Osteocyte (in vitro differentiated cells): ENCODE data around the gene RELB. TPM values are rescaled to one million over a fixed set of nuclear protein-coding genes. Genes with fewer than 3 reads are reported as not detected.

ENCODE experiments used
- DNase-seq: peaks from one replicate; pipeline ENCODE4 v3.0.0; 2021; ENCODE audit warnings: mixed read lengths; ENCODE audit not compliant: unreplicated experiment; ENCODE audit errors: extremely low spot score
- H3K27ac Mint-ChIP-seq: one replicate; pipeline ENCODE4 v1.8.0; 2021; ENCODE audit warnings: mild to moderate bottlenecking, mixed read lengths; ENCODE audit not compliant: unreplicated experiment
- H3K27me3 Mint-ChIP-seq: one replicate; pipeline ENCODE4 v1.8.0; 2021; ENCODE audit warnings: mixed read lengths; ENCODE audit not compliant: unreplicated experiment
- H3K36me3 Mint-ChIP-seq: one replicate; pipeline ENCODE4 v1.8.0; 2021; ENCODE audit warnings: mixed read lengths; ENCODE audit not compliant: unreplicated experiment
- H3K4me1 Mint-ChIP-seq: one replicate; pipeline ENCODE4 v1.8.0; 2021; ENCODE audit warnings: mixed read lengths; ENCODE audit not compliant: unreplicated experiment
- H3K4me3 Mint-ChIP-seq: one replicate; pipeline ENCODE4 v1.8.0; 2021; ENCODE audit warnings: mild to moderate bottlenecking, moderate library complexity, mixed read lengths; ENCODE audit not compliant: unreplicated experiment
- H3K9me3 Mint-ChIP-seq: one replicate; pipeline ENCODE4 v1.8.0; 2021; ENCODE audit warnings: mixed read lengths; ENCODE audit not compliant: unreplicated experiment
- CTCF ChIP-seq: fragments of 200-600 bp; sonication (generic); IDR thresholded peaks from 2 replicates; pipeline ENCODE4 v1.5.0; 2021; ENCODE audit warnings: antibody characterized with exemption, mild to moderate bottlenecking, moderate library complexity
- total RNA-seq: library from RNA; stranded (reverse); gene quantifications from 2 replicates; pipeline ENCODE4 v1.2.1, GENCODE V29; 2021

RELB gene
- total RNA-seq, 1 donor from 2014 or later = 15.1 TPM

DNA sequence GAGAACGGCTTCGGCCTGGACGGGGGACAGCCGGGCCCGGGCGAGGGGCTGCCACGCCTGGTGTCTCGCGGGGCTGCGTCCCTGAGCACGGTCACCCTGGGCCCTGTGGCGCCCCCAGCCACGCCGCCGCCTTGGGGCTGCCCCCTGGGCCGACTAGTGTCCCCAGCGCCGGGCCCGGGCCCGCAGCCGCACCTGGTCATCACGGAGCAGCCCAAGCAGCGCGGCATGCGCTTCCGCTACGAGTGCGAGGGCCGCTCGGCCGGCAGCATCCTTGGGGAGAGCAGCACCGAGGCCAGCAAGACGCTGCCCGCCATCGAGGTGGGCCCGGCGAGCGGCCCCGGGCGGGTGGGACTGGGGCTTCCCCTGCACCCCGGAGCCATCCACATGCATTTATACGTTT lies 10.7 kb downstream of the RELB start:
- DNase-seq = no peak
- H3K27ac Mint-ChIP-seq = no peak overlapping the region
- TF ChIP-seq CTCF = no peak
- no peaks in the 10 kb centered on the region for H3K9me3 Mint-ChIP-seq
- H3K4me1 Mint-ChIP-seq = no peaks in the 10 kb centered on the region
- peaks cover 9% of the 10 kb centered on the region for H3K36me3 Mint-ChIP-seq
- H3K27me3 Mint-ChIP-seq = no peaks in the 10 kb centered on the region
- H3K4me3 Mint-ChIP-seq = no peak overlapping the region

DNA sequence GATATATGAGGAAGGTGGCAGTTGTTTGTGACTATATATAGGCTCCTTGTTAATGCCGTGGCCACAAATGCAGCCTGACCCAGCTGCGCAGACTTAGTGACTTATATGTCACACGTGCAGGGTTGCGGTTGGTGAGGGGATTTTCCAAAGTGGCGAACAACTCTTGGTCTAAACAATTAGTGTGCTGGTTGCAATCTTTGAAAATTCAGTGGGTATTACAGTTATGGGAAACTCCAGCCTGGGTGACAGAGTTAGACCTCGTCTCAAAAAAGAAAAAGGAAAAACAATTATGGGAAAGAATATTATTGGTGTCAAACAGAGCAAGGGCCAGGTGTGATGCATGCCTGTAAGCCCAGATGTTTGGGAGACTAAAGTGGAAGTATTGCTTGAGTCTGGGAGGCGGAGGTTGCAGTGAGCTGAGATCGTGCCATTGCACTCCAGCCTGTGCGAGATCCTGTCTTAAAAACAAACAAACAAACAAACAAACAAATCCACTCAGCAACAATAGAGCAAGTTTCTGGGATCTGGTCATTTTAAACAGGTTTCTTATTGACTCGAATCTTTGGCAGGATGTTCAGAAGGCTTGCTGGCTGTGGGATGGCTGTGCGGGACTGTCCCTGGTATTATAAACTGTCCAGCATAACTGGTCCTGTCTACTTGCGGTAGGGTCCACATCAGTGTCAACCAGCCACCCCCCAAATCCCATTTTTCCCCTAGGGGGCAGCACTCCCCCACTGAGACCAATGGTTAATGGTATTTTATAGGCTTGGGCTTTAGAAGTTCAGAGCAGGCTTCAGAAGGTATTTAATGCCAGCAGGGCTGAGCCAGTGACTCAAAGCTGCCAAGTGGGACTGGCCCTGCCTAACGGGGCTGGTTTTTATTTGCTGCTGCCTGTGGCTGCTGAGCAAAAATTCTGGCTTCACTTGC lies 15.4 kb downstream of the RELB start:
- Mint-ChIP-seq H3K27me3 (no peaks in the 10 kb centered on the region), H3K36me3 (peaks cover 8% of the 10 kb centered on the region), H3K27ac (no peak overlapping the region), H3K9me3 (no peaks in the 10 kb centered on the region), H3K4me1 (no peaks in the 10 kb centered on the region), H3K4me3 (no peak overlapping the region)
- peak; percentile 62 for TF ChIP-seq CTCF
- peak; percentile 87 for DNase-seq

GRCh38 chr19:45019187-45019586 lies 17.9 kb downstream of the RELB start:
- no peaks in the 10 kb centered on the region for H3K9me3 Mint-ChIP-seq
- no peak for TF ChIP-seq CTCF
- no peaks in the 10 kb centered on the region for H3K36me3 Mint-ChIP-seq
- no peak for DNase-seq
- H3K27ac Mint-ChIP-seq = no peak overlapping the region
- H3K4me1 Mint-ChIP-seq = no peaks in the 10 kb centered on the region
- H3K4me3 Mint-ChIP-seq = no peak overlapping the region
- H3K27me3 Mint-ChIP-seq = no peaks in the 10 kb centered on the region

GRCh38 chr19:45020071-45020470 lies 18.8 kb downstream of the RELB start:
- Mint-ChIP-seq H3K36me3 (peaks cover 1% of the 10 kb centered on the region), H3K27me3 (no peaks in the 10 kb centered on the region), H3K9me3 (no peaks in the 10 kb centered on the region), H3K4me3 (no peak overlapping the region), H3K27ac (no peak overlapping the region), H3K4me1 (no peaks in the 10 kb centered on the region)
- no peak for DNase-seq
- TF ChIP-seq CTCF = no peak

DNA sequence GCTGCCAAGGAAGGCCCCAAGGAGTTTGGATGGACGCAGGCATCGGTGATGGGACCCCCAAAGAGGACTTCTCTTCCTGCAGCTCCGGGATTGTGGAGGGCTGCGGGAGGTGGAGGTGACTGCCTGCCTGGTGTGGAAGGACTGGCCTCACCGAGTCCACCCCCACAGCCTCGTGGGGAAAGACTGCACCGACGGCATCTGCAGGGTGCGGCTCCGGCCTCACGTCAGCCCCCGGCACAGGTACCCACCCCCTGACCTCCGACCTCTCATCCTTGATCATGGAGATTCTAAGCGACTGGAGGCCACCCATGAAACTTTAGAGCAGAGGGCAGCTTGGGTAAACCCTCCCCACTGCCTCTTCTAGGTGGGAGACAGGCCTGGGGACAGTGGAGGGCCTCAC lies 20.7 kb downstream of the RELB start:
- Mint-ChIP-seq H3K9me3 (no peaks in the 10 kb centered on the region), H3K4me1 (no peaks in the 10 kb centered on the region), H3K36me3 (peaks cover 1% of the 10 kb centered on the region), H3K27ac (no peak overlapping the region), H3K4me3 (no peak overlapping the region), H3K27me3 (no peaks in the 10 kb centered on the region)
- DNase-seq = no peak
- TF ChIP-seq CTCF = no peak
